RWPE2 (cell line): ENCODE results near the gene PARVB.

Experiments
- ATAC-seq: fragments of 200-7000 bp; cut with Tn5 transposase; 3 replicates; pipeline ENCODE4 v1.9.1; 2021; ENCODE audit warnings: low read depth
- DNase-seq: peaks from one replicate; pipeline ENCODE4 v3.0.0-alpha.2; 2020; ENCODE audit warnings: low spot score
- H3K27ac ChIP-seq: fragments of 450-650 bp; 2 replicates; pipeline ENCODE4 v1.5.1; 2017; ENCODE audit warnings: mild to moderate bottlenecking; ENCODE audit not compliant: poor library complexity, severe bottlenecking
- H3K27me3 ChIP-seq: fragments of 250-450 bp; sonication (Bioruptor Pico); 2 replicates; pipeline ENCODE4 v1.5.1; 2021; ENCODE audit warnings: mild to moderate bottlenecking, moderate library complexity; ENCODE audit not compliant: insufficient read depth, poor library complexity, severe bottlenecking
- H3K36me3 ChIP-seq: fragments of 250-450 bp; sonication (Bioruptor Pico); 2 replicates; pipeline ENCODE4 v1.5.1; 2020; ENCODE audit warnings: low read depth, mild to moderate bottlenecking, moderate library complexity
- H3K4me1 ChIP-seq: fragments of 250-450 bp; sonication (Bioruptor Pico); 2 replicates; pipeline ENCODE4 v1.5.1; 2021; ENCODE audit warnings: mild to moderate bottlenecking, moderate library complexity; ENCODE audit not compliant: insufficient read depth, poor library complexity, severe bottlenecking
- H3K4me3 ChIP-seq: fragments of 250-450 bp; sonication (Bioruptor Pico); 2 replicates; pipeline ENCODE4 v1.5.1; 2021; ENCODE audit warnings: mild to moderate bottlenecking, moderate library complexity; ENCODE audit not compliant: severe bottlenecking
- H3K9me3 ChIP-seq: fragments of 250-450 bp; sonication (Bioruptor Pico); 2 replicates; pipeline ENCODE4 v1.5.1; 2021; ENCODE audit warnings: mild to moderate bottlenecking, moderate library complexity; ENCODE audit not compliant: severe bottlenecking
- TF ChIP-seq, protein P1 (sequence below): fragments of 450-650 bp; IDR thresholded peaks from one replicate; pipeline ENCODE4 v1.5.1; 2017; ENCODE audit warnings: mild to moderate bottlenecking, moderate library complexity; ENCODE audit not compliant: poor library complexity, severe bottlenecking

PARVB gene

DNA sequence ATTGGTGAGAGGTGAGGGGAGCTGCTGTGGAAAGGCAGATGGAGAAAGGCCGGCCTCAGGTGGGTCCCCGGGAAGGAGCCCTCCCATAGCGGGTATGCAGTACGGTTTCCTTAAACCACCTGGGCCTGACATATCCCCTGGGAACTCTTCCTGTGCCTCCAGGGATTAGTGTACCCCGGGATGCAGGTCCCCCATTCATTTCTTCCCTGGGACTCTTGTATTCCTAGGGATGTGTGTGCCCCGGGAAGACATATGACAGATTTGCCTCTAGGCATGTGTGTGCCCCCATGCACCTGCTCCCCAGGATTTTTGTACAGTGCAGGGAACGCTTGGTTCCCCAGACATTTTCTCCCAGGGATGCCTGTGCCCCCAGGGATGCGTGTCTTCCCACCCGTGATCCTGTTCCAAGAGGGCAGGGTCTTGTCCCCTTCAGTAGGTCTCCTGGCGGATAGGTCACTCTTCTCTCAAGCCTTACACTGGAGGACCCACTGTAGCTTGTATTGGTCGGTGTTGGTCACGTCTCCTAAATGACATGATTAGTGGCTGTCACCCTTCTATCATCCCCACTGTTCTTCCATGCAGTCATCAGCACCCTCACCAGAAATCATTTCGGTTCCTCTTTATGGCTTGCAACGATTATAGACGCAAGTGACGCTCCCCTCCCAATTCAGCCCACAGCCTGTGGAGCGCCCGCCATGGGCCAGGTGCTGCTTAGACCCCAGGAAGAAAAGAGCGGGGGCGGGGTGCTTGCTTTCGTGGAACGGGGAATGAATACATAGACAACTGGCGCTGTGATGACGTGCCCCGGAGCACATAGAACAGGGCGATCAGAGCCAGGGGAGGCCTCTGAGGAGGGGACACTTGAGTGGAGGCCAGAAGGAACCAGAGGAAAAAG lies 1.3 kb downstream of the PARVB start:
- Histone ChIP-seq H3K27me3 (no peaks in the 10 kb centered on the region), H3K4me3 (peak overlapping the region; percentile 37), H3K4me1 (peaks cover 10% of the 10 kb centered on the region), H3K36me3 (no peaks in the 10 kb centered on the region), H3K9me3 (no peaks in the 10 kb centered on the region), H3K27ac (no peak overlapping the region)
- no peak for ATAC-seq
- TF ChIP-seq, protein P1, sequence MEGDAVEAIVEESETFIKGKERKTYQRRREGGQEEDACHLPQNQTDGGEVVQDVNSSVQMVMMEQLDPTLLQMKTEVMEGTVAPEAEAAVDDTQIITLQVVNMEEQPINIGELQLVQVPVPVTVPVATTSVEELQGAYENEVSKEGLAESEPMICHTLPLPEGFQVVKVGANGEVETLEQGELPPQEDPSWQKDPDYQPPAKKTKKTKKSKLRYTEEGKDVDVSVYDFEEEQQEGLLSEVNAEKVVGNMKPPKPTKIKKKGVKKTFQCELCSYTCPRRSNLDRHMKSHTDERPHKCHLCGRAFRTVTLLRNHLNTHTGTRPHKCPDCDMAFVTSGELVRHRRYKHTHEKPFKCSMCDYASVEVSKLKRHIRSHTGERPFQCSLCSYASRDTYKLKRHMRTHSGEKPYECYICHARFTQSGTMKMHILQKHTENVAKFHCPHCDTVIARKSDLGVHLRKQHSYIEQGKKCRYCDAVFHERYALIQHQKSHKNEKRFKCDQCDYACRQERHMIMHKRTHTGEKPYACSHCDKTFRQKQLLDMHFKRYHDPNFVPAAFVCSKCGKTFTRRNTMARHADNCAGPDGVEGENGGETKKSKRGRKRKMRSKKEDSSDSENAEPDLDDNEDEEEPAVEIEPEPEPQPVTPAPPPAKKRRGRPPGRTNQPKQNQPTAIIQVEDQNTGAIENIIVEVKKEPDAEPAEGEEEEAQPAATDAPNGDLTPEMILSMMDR, result no peak
- DNase-seq, result no peak

DNA sequence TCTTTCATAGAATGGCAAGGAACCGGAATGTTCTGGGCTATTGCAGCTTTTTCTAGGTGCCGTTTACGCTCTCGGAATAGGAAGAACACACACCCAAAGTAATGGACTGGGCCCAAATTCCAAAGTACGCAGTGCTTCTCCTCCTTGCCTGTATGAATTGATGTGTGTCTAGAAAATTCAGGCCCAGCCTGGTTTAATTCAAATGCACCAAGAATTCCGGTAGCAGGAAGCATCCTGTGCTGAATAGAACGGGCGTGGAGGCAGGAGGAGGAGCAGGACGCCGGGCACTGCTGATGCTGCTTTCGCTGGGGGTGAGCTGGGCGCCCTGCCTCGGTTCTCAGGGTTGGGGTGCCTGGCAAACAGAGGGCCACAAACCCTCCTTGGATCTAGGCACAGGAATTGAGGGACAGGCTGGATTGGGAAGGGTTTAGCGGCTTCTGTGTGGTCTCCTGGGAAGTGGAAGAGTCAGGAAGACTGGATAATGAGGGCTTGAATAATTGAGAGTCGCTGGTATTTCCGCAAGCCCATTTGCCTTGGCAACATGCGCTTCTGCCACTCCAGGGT lies 2.0 kb downstream of the PARVB start:
- no peak overlapping the region for H3K4me3 ChIP-seq
- DNase-seq, result no peak
- no peaks in the 10 kb centered on the region for H3K9me3 ChIP-seq
- no peak for ATAC-seq
- H3K4me1 ChIP-seq, result peaks cover 8% of the 10 kb centered on the region
- no peaks in the 10 kb centered on the region for H3K36me3 ChIP-seq
- TF ChIP-seq, protein P1, result no peak
- no peak overlapping the region for H3K27ac ChIP-seq
- H3K27me3 ChIP-seq, result no peaks in the 10 kb centered on the region

DNA sequence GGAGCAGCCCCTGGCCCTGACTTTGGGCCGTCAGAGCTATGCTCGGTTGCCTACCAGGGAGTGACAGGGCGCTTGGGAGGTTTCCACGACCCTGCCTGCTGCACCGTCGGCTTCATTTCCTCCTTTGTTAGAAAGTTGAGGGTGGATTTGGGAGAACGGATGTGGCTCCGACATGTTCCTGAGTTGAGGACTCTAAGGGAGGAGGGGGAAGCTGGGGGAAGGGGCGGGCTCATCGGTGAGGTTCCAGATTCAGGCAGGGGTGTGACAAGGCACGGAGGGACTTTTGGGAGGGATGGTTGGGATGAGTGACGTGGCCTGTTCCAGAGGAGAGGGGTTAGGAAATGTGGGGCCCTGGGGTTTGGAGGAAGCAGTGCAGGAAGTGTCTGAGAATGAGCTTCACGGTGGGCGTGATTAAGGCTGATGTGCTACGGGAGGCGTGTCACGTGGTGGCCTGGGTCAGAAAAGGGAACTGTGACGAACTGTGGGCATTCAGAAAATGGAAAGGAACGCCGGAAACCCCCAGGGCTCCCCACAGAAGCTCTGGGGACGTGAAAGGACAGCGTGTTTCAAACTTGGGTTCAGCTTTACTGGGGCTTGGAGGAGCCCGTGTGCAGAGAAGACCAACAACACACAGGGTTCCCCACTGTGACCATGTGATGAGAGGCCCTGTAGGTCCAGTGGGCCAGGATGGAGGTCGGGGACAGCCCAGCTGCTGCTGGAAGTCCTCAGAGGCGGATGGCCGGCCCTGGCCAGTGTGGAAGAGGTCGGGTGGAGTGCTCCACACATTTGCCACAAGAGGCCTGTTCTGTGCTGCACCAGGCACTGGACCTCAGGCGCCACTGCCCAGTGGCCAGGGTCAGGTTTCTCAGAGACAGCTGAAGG lies 2.8 kb downstream of the PARVB start:
- TF ChIP-seq, protein P1, result no peak
- no peak overlapping the region for H3K4me3 ChIP-seq
- H3K4me1 ChIP-seq, result peaks cover under 1% of the 10 kb centered on the region
- H3K9me3 ChIP-seq, result no peaks in the 10 kb centered on the region
- ATAC-seq, result no peak
- DNase-seq, result no peak
- H3K27ac ChIP-seq, result no peak overlapping the region
- no peaks in the 10 kb centered on the region for H3K27me3 ChIP-seq
- no peaks in the 10 kb centered on the region for H3K36me3 ChIP-seq

DNA sequence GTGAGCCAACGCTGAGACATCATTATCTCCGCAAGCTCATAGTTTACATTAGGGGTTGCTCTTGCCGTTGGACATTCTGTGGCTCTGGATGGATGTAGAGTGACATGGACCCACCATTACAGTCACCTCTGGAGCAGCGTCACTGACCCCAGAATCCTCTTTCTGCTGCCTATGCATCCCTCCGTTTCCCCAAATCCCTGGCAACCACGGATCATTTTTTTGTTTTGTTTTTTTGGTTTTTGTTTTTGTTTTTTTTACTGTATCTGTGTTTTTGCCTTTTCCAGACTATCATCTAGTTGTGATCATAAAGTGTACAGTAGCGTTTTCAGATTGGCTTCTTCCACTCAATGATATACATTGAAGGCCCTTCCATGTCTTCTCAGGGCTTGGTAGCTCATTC lies 4.0 kb downstream of the PARVB start:
- no peak for ATAC-seq
- H3K9me3 ChIP-seq, result no peaks in the 10 kb centered on the region

More for the DNA sequence above, 4.0 kb downstream of the PARVB start:
- DNase-seq, result no peak
- Histone ChIP-seq H3K27me3 (no peaks in the 10 kb centered on the region), H3K36me3 (no peaks in the 10 kb centered on the region), H3K4me3 (no peak overlapping the region), H3K4me1 (no peaks in the 10 kb centered on the region), H3K27ac (no peak overlapping the region)
- TF ChIP-seq, protein P1, result no peak
